HL-60 (cell line): Measurements from ENCODE around the gene DNAJC8.

Experiments used
- DNase-seq, 2 experiments: peaks; one replicate each; pipeline ENCODE4 v3.0.0-alpha.2; 2010 to 2020; ENCODE audit warnings: low read depth in 1 of 2, low spot score in 1 of 2
- H3K27ac ChIP-seq: fragments of 250-450 bp; sonication (Bioruptor Pico); replicated peaks from 2 replicates; pipeline ENCODE4 v1.5.1; 2020; ENCODE audit warnings: mild to moderate bottlenecking, moderate library complexity
- H3K27me3 ChIP-seq: fragments of 250-450 bp; sonication (Bioruptor Pico); 2 replicates; pipeline ENCODE4 v1.5.1; 2021; ENCODE audit warnings: mild to moderate bottlenecking, moderate library complexity; ENCODE audit not compliant: insufficient read depth, poor library complexity, severe bottlenecking
- H3K4me3 ChIP-seq: replicated peaks from 2 replicates; pipeline ENCODE4 v1.5.1; 2011; ENCODE audit warnings: mild to moderate bottlenecking, control low read depth, low read length; ENCODE audit not compliant: insufficient read depth
- CTCF ChIP-seq: IDR thresholded peaks from one replicate; pipeline ENCODE4 v1.5.1; 2011; ENCODE audit warnings: low read length, control low read depth, inconsistent platforms; ENCODE audit not compliant: insufficient read depth
- GABPA ChIP-seq: IDR thresholded peaks from 2 replicates; pipeline ENCODE4 v1.6.1; 2012; ENCODE audit warnings: low read depth
- POLR2AphosphoS5 ChIP-seq: IDR thresholded peaks from 2 replicates; pipeline ENCODE4 v1.6.1; 2012; ENCODE audit warnings: low read depth
- REST ChIP-seq: IDR thresholded peaks from 2 replicates; pipeline ENCODE4 v1.6.1; 2012; ENCODE audit warnings: low read depth; ENCODE audit not compliant: insufficient replicate concordance
- SPI1 ChIP-seq: IDR thresholded peaks from 2 replicates; pipeline ENCODE4 v1.6.1; 2012; ENCODE audit warnings: low read depth, mild to moderate bottlenecking, borderline replicate concordance

Gene DNAJC8

GRCh38 chr1:28280501-28280900, 47.7 kb upstream of the DNAJC8 start:
- Histone ChIP-seq H3K27me3 (no peaks in the 10 kb centered on the region), H3K4me3 (no peak overlapping the region), H3K27ac (no peak overlapping the region)
- DNase-seq: no peak
- no peak for TF ChIP-seq REST
- no peak for TF ChIP-seq SPI1
- no peak for TF ChIP-seq CTCF
- no peak for TF ChIP-seq GABPA

- Histone ChIP-seq H3K4me3 (no peak overlapping the region), H3K27me3 (no peaks in the 10 kb centered on the region), H3K27ac (no peak overlapping the region)
- TF ChIP-seq POLR2AphosphoS5 (no peak), CTCF (no peak)
- DNase-seq: no peak
Measured at GRCh38 chr1:28279721-28280120, 46.9 kb upstream of the DNAJC8 start.

GRCh38 chr1:28278763-28279162, 45.9 kb upstream of the DNAJC8 start:
- TF ChIP-seq SPI1 (no peak), CTCF (no peak), REST (no peak), POLR2AphosphoS5 (no peak), GABPA (no peak)
- no peak for DNase-seq
- Histone ChIP-seq H3K4me3 (no peak overlapping the region), H3K27me3 (no peaks in the 10 kb centered on the region), H3K27ac (no peak overlapping the region)

DNA sequence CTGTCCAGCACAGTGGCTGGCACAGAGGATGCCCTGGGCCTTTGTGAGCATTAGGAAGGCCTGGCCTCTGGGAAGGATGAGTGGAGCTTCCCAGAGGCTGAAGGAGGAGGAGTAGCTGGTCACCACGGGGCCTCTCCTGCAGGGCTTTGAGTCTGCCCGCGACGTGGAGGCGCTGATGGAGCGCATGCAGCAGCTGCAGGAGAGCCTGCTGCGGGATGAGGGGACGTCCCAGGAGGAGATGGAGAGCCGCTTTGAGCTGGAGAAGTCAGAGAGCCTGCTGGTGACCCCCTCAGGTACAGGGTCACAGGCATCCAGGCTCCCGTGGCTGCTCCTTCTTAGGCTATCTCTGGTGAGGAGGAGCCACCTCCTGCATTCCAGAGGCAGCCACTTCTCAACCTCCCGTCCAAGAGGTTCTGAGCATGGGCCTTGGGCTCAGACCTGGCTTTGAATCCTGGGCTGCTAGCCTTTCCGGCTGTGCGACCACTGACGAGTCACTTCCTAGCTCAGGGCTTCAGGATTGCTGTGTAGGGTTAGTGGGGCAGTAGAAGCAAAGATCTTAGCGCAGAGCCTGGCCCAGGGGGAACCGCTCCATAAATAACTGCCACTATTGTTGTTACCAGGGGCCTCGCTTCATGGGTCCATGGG, 40.5 kb upstream of the DNAJC8 start:
- no peaks in the 10 kb centered on the region for H3K27me3 ChIP-seq
- no peak for DNase-seq
- no peak for TF ChIP-seq POLR2AphosphoS5
- no peak for TF ChIP-seq REST
- no peak for TF ChIP-seq CTCF
- no peak for TF ChIP-seq GABPA
- no peak for TF ChIP-seq SPI1
- H3K4me3 ChIP-seq: no peak overlapping the region
- H3K27ac ChIP-seq: no peak overlapping the region
